ENCODE results near the gene GANAB.
"Not testable (repeated sequence)": the region's sequence is repeated elsewhere in the genome, so short reads cannot be mapped to it uniquely, and the experiment has no call there.

GANAB gene

DNA sequence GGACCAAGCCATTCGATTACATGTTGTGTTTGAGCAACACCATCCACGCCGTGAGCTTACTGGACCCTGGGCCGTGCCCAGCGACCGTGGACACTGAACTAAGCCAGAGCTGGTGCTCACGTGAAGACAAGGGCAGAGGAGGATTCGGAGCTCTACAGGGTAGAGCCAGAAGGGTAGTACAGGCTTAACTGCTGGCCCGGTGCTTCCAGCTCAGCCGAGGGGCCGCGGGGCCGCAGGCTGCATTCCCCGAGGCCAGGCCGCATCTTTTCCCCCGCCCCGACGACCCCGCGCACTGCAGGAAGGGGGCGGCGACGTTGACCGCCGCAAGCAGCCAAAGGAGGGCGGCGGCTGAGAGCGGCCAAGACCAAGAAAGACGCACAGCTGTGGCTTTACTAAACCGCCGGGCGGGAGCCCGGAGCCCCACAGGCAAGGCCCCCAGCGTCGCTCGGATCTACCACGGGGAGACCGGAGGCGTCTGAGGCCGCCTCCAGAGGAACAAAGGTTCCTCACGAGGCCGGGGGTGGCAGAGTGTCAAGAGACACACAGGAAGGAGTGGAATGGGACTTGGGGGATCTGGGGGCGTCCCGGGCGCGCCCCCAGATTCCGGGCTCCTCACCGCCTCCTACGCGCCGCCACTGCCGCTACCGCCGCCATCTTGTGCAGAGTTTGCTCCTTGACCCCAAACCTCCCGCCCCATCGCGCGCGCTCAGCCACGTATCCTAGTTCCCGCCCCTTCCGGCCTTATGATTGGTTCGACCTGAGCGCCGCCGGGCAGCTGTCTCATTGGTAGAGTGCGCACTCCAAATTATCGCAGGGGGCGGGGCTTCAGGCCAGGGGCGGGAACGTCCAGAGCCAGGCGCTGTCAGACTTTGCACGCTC, at the start of gene GANAB:
GANAB (minus strand) TSS at position 668 of the 879 bp plus-strand sequence; CDS start at position 654, 14 bp downstream.
- DNase-seq: peak; percentile 99
- Mint-ChIP-seq H3K27me3 (no peaks in the 10 kb centered on the region), H3K4me3 (peak within 1 kb of the TSS; percentile 97), H3K36me3 (ENCODE audit: low read depth) (peaks cover 25% of the 10 kb centered on the region), H3K27ac (peak within 1 kb of the TSS; percentile 95), H3K4me1 (peaks cover 34% of the 10 kb centered on the region), H3K9me3 (no peaks in the 10 kb centered on the region)
- peak; percentile 96 for ATAC-seq

DNA sequence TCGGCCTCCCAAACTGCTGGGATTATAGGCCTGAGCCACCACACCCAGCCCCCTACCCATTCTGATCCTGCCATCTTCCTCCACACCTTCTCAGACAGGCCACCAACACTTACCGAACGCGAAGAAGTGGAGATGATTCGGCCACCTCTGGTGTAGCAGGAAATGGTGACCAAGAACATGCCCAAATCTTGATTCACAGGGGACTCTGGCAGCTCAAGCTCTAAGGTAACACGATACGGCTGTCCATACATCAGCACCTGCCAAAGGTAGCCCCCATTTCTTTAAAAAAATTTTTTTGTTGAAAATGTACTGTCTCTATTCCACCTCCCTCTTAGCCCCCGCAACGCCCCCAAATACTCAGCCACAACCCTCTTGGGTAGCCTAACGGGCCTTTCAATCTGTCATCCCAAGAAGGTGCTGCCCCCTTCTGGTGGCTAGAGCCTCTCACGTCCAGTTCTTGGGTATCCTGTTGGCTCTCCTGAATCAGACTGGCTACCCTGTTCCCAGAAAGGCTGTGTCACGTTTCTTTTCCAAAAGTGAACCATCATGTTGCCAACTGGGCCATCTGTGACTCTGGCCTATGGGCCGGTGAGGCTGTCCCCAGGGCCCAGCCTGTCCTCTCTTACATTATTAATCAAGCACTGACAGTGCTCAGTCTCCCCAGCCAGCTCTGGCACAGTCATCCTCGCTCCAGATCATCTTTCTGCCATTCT, 48.2 kb upstream of the GANAB start:
- no peaks in the 10 kb centered on the region for H3K27me3 Mint-ChIP-seq
- peak; percentile 74 for ATAC-seq

DNA sequence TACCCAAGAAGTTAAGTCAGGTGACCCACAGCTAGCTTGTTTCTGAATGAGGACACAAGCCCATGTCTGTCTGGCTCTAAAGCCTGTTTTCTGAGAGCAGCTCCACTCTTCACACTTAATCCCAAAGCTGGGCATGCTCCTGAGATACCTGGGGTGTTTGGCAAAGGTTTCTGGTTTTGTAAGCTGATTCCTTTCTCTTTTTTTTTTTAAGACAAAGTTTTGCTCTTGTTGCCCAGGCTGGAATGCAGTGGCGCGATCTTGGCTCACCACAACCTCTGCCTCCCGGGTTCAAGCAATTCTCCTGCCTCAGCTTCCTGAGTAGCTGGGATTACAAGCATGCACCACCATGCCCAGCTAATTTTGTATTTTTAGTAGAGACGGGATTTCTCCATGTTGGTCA, 47.2 kb upstream of the GANAB start:
- peaks cover 26% of the 10 kb centered on the region for H3K36me3 Mint-ChIP-seq (ENCODE audit: low read depth)
- not testable (repeated sequence) for DNase-seq, H3K4me3 Mint-ChIP-seq, H3K4me1 Mint-ChIP-seq, H3K27me3 Mint-ChIP-seq, ATAC-seq, H3K9me3 Mint-ChIP-seq, H3K27ac Mint-ChIP-seq

More for the DNA sequence above, 48.2 kb upstream of the GANAB start:
- H3K27ac Mint-ChIP-seq: peak overlapping the region; percentile 58
- peaks cover 3% of the 10 kb centered on the region for H3K4me1 Mint-ChIP-seq
- peaks cover 22% of the 10 kb centered on the region for H3K36me3 Mint-ChIP-seq (ENCODE audit: low read depth)
- H3K4me3 Mint-ChIP-seq: no peak overlapping the region
- no peaks in the 10 kb centered on the region for H3K9me3 Mint-ChIP-seq
- DNase-seq: peak; percentile 79

DNA sequence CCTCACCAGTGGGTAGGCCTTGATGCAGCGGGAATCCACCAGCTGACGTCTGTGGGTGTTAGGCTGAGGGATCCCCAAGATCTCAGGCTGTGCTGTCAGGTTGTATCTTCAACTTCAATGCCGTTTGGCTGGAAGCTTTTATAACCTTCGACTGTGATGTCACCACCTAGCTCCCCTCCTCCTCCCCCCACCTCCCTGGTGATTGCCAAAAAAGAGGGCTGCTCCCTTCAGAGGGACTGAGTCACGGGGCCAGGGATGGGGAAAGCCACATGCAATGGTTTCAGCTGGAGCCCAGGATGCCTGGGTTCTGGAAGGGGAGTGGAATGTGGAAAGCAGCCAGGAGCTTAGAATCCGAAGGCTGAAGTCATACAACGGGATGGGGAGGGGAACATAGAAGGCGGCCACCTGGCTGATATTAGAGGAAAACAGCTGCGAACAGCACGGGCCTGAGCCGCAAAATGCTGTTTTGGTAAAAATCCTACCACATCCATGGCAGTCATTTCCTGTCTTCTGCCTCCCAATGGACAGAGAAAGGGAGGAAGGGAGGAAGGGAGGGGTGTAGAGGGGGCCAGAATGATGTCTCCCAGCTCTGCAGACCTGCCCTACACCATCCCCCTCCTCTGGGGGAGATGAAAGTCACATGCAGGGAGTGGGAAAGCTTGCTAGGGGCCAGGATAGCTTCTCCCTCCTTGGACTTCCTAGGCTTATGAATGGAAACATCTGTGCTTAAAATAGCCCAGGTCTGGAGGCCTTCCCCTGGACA, 43.2 kb upstream of the GANAB start, which contains the start of gene LRRN4CL:
LRRN4CL (minus strand) TSS at position 110 of the 763 bp plus-strand sequence. CDS start 1,022 bp downstream, outside the sequence.
- Mint-ChIP-seq H3K27me3 (peaks cover 8% of the 10 kb centered on the region), H3K36me3 (ENCODE audit: low read depth) (peaks cover 24% of the 10 kb centered on the region), H3K4me3 (no peak within 1 kb of the TSS), H3K9me3 (no peaks in the 10 kb centered on the region), H3K27ac (no peak within 1 kb of the TSS), H3K4me1 (peaks cover under 1% of the 10 kb centered on the region)
- DNase-seq: no peak
- no peak for ATAC-seq

DNA sequence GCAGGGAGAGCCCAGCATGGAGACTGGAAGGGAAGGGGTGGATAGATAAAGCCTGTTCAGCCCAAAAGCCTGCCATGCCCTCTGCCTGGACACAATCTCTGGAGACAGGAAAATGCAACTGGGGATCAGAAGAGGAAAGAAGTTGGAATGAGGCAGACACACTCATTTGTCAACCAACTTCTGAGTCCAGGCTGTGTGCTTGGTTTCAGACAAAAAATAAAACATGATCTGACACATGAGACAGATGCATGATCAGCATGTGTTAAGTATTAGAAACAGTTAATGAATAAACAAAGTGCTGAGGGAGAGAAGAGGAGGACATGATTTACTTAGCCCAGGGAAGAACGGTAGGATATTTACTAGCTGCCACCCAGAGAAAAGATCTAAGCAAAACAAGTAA, 42.1 kb upstream of the GANAB start:
- H3K27me3 Mint-ChIP-seq: peaks cover 8% of the 10 kb centered on the region
- H3K9me3 Mint-ChIP-seq: no peaks in the 10 kb centered on the region
- H3K4me3 Mint-ChIP-seq: no peak overlapping the region
- ATAC-seq (no peak), DNase-seq (no peak)
- peaks cover 24% of the 10 kb centered on the region for H3K36me3 Mint-ChIP-seq (ENCODE audit: low read depth)
- H3K4me1 Mint-ChIP-seq: no peaks in the 10 kb centered on the region
- no peak overlapping the region for H3K27ac Mint-ChIP-seq

DNA sequence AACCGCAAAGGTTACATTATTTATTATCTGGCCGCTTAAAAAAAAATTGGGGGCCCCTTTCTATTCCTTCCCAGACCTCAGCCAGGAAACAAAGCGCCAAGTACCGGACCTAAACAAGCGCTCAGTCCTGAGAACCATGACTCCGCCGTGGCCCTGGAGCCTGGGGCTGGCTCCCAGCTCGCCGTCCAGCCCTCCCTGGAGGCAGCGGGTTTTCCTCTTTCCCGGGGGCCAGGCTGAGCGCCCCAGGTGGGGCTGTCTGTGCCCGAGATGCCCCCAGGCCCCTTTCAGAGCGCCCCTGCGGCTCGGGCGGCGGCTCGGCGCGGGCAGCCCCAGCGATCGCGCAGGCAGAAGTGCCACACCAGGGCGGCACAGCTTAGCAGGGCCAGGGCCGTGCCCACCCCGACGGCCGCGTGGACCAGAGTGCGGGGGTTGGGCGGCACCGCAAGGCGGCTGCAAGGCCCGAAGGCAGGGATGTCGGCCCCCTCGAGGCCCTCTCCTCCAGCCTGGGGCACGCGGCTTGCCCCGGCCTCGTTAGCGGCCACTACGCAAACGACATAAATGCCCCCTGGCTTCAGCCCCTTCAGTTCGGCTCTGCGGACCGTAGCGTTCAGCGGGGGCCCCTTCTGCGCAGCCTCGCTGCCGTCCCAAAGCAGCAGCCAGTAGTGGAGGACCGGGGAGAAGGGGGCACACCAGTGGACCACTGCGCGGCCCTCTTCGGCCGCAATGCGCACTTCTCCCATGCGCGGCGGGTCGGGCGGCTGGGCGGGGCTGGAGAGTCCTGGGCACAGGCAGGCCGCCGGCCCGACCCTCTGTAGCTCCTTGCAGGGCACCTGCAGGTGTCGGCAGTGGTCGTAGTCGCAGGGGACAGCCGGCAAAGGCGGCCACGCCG, 41.3 kb upstream of the GANAB start:
- DNase-seq: no peak

DNA sequence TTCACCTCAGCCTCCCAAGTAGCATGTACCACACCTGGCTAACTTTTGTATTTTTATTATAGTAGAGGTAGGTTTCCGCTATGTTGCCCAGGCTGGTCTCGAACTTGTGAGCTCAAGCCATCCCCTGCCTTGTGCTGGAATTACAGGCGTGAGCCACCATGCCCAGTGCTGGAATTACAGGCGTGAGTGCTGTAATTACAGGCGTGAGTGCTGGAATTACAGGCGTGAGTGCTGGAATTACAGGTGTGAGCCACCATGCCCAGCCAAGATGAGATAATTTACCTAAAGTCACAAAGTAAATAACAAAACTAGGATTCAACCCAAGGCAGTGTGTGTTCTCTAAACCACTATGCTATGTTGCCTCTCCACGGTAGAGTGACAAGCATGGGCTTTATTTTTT, 36.1 kb upstream of the GANAB start:
- no peak overlapping the region for H3K4me3 Mint-ChIP-seq
- H3K27me3 Mint-ChIP-seq: peaks cover 4% of the 10 kb centered on the region
- ATAC-seq (no peak), DNase-seq (no peak)
- H3K36me3 Mint-ChIP-seq (ENCODE audit: low read depth): peaks cover 8% of the 10 kb centered on the region
- peaks cover 28% of the 10 kb centered on the region for H3K4me1 Mint-ChIP-seq
- no peaks in the 10 kb centered on the region for H3K9me3 Mint-ChIP-seq
- no peak overlapping the region for H3K27ac Mint-ChIP-seq

More for the DNA sequence above, 41.3 kb upstream of the GANAB start:
- peaks cover 22% of the 10 kb centered on the region for H3K36me3 Mint-ChIP-seq (ENCODE audit: low read depth)
- no peak overlapping the region for H3K27ac Mint-ChIP-seq
- no peak overlapping the region for H3K4me3 Mint-ChIP-seq
- no peaks in the 10 kb centered on the region for H3K9me3 Mint-ChIP-seq
- H3K27me3 Mint-ChIP-seq: peaks cover 8% of the 10 kb centered on the region
- H3K4me1 Mint-ChIP-seq: no peaks in the 10 kb centered on the region
- ATAC-seq: no peak

DNA sequence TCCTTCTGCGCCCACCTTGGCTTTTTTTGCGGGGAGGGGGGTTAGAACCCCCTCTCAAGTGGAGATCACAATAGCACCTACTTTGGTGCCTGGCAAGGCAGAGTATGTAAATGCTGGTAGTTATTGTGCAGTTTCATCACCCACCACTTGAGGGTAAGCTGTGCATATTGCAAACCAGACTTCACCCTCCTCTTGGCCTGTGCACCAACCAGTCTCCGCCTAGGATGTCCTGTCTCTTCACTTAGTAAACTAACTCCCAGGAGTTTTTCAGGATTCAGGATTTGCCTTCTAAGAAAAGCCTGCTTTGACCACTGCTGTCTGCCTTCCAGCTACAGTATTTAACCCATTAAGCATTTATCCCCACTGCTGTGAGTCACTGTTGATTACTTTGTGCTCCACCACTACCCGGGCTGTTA, 34.4 kb upstream of the GANAB start:
- Mint-ChIP-seq H3K36me3 (ENCODE audit: low read depth) (peaks cover 18% of the 10 kb centered on the region), H3K27ac (peak overlapping the region; percentile 56), H3K27me3 (no peaks in the 10 kb centered on the region), H3K4me3 (no peak overlapping the region), H3K9me3 (no peaks in the 10 kb centered on the region), H3K4me1 (peaks cover 40% of the 10 kb centered on the region)
- peak; percentile 86 for ATAC-seq
- no peak for DNase-seq

DNA sequence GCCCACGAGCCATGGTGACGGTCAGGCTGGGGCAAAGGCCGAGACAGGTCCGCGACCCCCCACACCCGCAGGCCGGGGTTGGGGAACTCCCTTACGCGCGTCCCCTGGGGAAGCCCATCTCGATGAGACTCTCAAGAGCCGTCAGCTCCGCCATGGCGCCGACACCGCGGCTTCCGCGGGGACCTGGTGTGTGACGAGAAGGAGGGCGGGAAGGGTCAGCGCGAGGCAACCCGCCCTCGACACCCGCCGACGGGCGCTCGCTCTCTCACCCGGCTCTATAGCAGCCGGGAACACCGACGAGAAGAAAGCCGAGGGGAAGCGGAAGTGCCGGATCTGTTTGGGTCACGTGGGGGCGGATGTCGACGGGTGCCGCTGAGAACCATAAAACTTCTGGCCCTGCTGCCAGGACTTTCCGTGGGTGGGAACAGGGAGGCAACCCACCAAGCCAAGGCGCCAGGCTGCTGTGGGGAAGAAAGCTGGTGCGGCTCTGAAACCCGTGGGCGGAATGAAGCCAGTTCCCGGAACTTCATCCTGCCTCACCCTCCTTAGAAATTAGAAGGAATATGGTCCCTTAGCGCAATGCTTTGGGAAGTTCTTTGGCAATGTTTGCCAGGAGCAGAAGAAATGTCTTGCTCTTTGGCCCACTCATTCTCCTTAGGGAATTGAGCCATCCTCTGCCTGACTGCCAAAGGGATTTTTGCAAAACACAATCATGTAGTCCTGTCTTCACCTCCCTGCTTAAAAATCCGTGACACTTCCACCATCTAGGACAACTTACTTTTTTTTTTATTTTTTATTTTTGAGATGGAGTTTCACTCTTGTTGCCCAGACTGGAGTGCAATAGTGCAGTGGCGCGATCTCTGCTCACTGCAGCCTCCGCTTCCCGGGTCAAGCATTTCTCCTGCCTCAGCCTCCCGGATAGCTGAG, 32.6 kb upstream of the GANAB start, which contains the start of gene UBXN1:
UBXN1 (minus strand) TSS at position 304 of the 927 bp plus-strand sequence; CDS start at position 154, 150 bp downstream.
- DNase-seq: peak; percentile 89
- Mint-ChIP-seq H3K27me3 (no peaks in the 10 kb centered on the region), H3K27ac (peak within 1 kb of the TSS; percentile 93), H3K4me1 (peaks cover 42% of the 10 kb centered on the region), H3K4me3 (peak within 1 kb of the TSS; percentile 86), H3K36me3 (ENCODE audit: low read depth) (peaks cover 24% of the 10 kb centered on the region), H3K9me3 (no peaks in the 10 kb centered on the region)
- ATAC-seq: peak; percentile 79

DNA sequence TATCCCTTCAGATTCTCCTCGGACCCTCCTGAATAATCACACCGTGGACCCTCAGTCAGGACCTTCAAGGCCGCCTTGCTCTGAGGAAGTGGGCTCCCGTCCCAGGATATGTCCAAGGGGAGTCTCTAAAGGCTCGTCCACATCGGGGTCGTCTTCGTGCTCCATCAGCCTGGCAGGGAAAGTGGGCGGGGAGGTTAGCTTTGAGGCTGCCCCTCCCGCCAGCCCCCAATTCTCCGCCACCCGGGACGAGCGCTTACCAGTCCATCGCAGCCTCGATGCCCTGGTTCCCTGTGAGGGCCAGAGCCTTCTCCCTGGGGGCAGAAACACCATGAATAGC, 32.0 kb upstream of the GANAB start:
- peaks cover 24% of the 10 kb centered on the region for H3K36me3 Mint-ChIP-seq (ENCODE audit: low read depth)
- no peaks in the 10 kb centered on the region for H3K27me3 Mint-ChIP-seq

DNA sequence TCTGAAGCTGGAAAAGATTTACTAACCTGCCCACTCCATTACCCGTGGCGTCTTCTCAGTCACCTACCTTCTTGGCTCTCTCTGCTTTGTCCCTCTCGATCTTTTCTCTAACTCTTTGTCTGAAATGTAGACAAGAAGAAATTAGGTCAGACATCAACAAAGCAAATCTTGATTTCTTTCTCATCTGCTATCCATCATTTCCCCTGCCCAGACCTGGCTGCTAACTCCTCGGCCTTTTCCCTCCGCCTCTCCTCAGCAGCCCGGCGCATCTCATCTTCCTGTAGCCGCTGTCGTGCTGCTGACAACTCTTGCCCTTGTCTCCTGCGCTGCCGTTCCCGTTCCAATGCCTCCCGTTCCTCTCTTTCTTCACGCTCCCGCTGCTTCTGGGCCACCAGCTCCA, 31.3 kb upstream of the GANAB start:
- H3K4me3 Mint-ChIP-seq: peak overlapping the region; percentile 86
- no peaks in the 10 kb centered on the region for H3K27me3 Mint-ChIP-seq
- H3K27ac Mint-ChIP-seq: peak overlapping the region; percentile 93
- no peak for DNase-seq
- no peak for ATAC-seq
- H3K9me3 Mint-ChIP-seq: no peaks in the 10 kb centered on the region
- H3K4me1 Mint-ChIP-seq: peaks cover 54% of the 10 kb centered on the region
- H3K36me3 Mint-ChIP-seq (ENCODE audit: low read depth): peaks cover 31% of the 10 kb centered on the region

More for the DNA sequence above, 32.0 kb upstream of the GANAB start:
- H3K27ac Mint-ChIP-seq: peak overlapping the region; percentile 93
- ATAC-seq (no peak), DNase-seq (no peak)
- peaks cover 47% of the 10 kb centered on the region for H3K4me1 Mint-ChIP-seq
- H3K4me3 Mint-ChIP-seq: peak overlapping the region; percentile 86
- H3K9me3 Mint-ChIP-seq: no peaks in the 10 kb centered on the region

DNA sequence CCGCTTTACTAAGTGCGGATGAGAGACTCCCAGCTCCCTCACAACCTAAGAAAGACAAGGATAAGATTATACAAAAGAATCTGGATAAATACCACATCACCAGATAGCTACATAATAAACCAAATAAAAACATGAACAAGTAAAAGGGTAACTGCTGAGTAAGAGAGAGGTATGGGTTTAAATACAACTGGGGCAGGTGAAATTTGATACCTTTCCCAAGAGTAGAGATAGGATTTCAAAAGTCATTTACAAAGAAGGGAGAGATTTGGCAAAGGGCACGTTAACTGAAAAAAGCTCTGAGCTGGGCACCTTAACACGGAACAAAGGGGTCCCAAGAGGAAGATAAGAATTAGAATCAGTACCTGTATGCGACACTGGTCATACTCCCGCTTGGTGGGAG, 30.7 kb upstream of the GANAB start:
- H3K4me3 Mint-ChIP-seq: peak overlapping the region; percentile 48
- peaks cover 37% of the 10 kb centered on the region for H3K36me3 Mint-ChIP-seq (ENCODE audit: low read depth)
- peaks cover 59% of the 10 kb centered on the region for H3K4me1 Mint-ChIP-seq
- H3K9me3 Mint-ChIP-seq: no peaks in the 10 kb centered on the region
- no peak for DNase-seq
- peak overlapping the region; percentile 74 for H3K27ac Mint-ChIP-seq
- no peak for ATAC-seq
- no peaks in the 10 kb centered on the region for H3K27me3 Mint-ChIP-seq

DNA sequence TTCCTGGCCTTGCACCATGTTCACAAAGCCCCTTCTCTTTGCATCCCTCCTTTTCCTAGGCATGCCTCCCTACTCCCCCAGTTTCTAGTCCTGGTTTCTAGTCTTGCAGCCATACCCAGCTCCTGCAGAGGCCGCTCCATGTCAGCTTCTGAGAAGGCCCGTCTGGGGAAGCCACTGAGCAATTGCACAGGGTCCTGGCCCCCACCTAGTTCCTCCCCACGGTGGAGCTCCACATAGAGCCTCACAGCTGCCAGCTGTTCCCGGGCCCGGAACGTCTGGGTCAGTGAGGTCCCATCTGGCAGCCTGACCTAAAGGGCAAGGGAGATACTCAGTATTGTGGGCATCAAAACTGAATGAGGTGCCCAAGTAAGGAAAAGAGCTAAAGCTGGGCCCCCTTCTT, 30.3 kb upstream of the GANAB start:
- Mint-ChIP-seq H3K4me3 (peak overlapping the region; percentile 48), H3K27me3 (no peaks in the 10 kb centered on the region), H3K4me1 (peaks cover 61% of the 10 kb centered on the region), H3K36me3 (ENCODE audit: low read depth) (peaks cover 38% of the 10 kb centered on the region), H3K9me3 (no peaks in the 10 kb centered on the region), H3K27ac (peak overlapping the region; percentile 74)
- no peak for DNase-seq
- ATAC-seq: no peak

All from activated naive CD8-positive, alpha-beta T cell treated with anti-CD3 and anti-CD28 coated beads, Interleukin-2, amount 50 U/mL, for 24 hours (primary cell).